Ovary (tissue), 9 donors: ENCODE measurements around the gene KCNMA1. TPM values are rescaled to one million over a fixed set of nuclear protein-coding genes. Genes with fewer than 3 reads are reported as not detected.

Source experiments
- DNase-seq, 5 donors: peaks; one replicate each; pipeline ENCODE4 v3.0.0-alpha.2; 2019 to 2020
- H3K27ac ChIP-seq, 2 donors: fragments of 200-600 bp; one replicate each; pipeline versions ENCODE4 v1.5.1 to v1.8.0; 2019 to 2022
- H3K27me3 ChIP-seq: fragments of 200-600 bp; one replicate; pipeline ENCODE4 v1.8.0; 2022
- H3K36me3 ChIP-seq: fragments of 200-600 bp; sonication (generic); one replicate; pipeline ENCODE4 v1.5.1; 2019
- H3K4me1 ChIP-seq: one replicate; pipeline ENCODE4 v1.8.1; 2013; ENCODE audit warnings: mild to moderate bottlenecking, moderate library complexity; ENCODE audit not compliant: insufficient read depth
- H3K4me3 ChIP-seq: fragments of 200-600 bp; sonication (generic); one replicate; pipeline ENCODE4 v1.5.1; 2017
- H3K9me3 ChIP-seq, 2 donors: fragments of 200-600 bp in 1 of 2; sonication (generic) in 1 of 2; one replicate each; pipeline versions ENCODE4 v1.5.1 to v1.8.1; 2013 to 2019; ENCODE audit warnings: mild to moderate bottlenecking in 1 of 2, moderate library complexity in 1 of 2
- CTCF ChIP-seq, 3 donors: fragments of 450-650 bp in 2 of 3; fragments of 200-600 bp in 1 of 3; IDR thresholded peaks; one replicate each; pipeline versions ENCODE4 v1.5.1 to v1.8.0; 2016 to 2022; ENCODE audit warnings: antibody characterized with exemption in 3 of 3, mild to moderate bottlenecking in 1 of 3
- EP300 ChIP-seq: sonication (generic); formaldehyde crosslinking; IDR thresholded peaks from one replicate; pipeline ENCODE4 v1.6.1; 2017; ENCODE audit warnings: antibody characterized with exemption
- POLR2A ChIP-seq: fragments of 450-650 bp; IDR thresholded peaks from one replicate; pipeline ENCODE4 v1.6.1; 2017; ENCODE audit warnings: antibody characterized with exemption, mild to moderate bottlenecking, moderate library complexity
- WGBS, 3 donors: extraction: QIAGEN DNeasy Blood & Tissue Kit in 1 of 3; methylation state at CpG; one replicate each; pipeline versions ENCODE4 v1.1.5 to v1.1.7; 2013 to 2017; 5-methylcytosine and 5-hydroxymethylcytosine counted together
- intact Hi-C, 4 donors: fragments of 100-400 bp; cut with DNase I; formaldehyde crosslinking; loops; one replicate each; pipeline versions ENCODE4 v1.11.0 to v1.15.1; 2022 to 2023
- polyA plus RNA-seq, 2 donors: library from polyadenylated mRNA; stranded (reverse); fragments of 200-250 nt in 1 of 2; fragments of 350-450 nt in 1 of 2; fragmentation: Illumina TruSeq in 1 of 2; extraction: RNeasy Lipid Tissue Mini Kit (QIAGEN cat#74804) in 1 of 2; gene quantifications; one replicate each; pipeline ENCODE4 v1.2.3, GENCODE V29; 2013 to 2014
- total RNA-seq, 7 donors: library from RNA; depleted of rRNA in 2 of 7; stranded (reverse); fragments of >200 nt in 2 of 7; fragmentation: NEBNext Ultra II Directional in 3 of 7; extraction: Animal tissue kit (Norgen Biotek cat#: 25700) in 3 of 7; gene quantifications; one replicate each; pipeline versions ENCODE4 v1.1.0 to v1.2.4, GENCODE V29; 2016 to 2023
- donor health status: DM: no; HTN: no; CAD: no; lungs with moderate emphysema.
- donor health status: DM: no; HTN: no; CAD: no.
- donor health status: Bipolar disorder and iron deficiency.
- donor health status: DM: yes; HTN: yes; CAD: no.
- donor health status: DM: no; HTN: no; CAD: no.
- donor health status: DM: yes; HTN: yes; CAD: no.

The KCNMA1 gene
- total and polyA plus RNA-seq, 9 donors = 7.0 to 83.8 (median 25.1) TPM

- DNase-seq = no peak
- TF ChIP-seq EP300 (no peak), CTCF (IDR thresholded peaks at IDR 0.05) (no peak), POLR2A (no peak)
- H3K27ac ChIP-seq = no peak overlapping the region
- no peak overlapping the region for H3K4me3 ChIP-seq
- intact Hi-C loops = loop anchor here (5.0 to 10.0 kb wide), 5 partner anchors 218 to 252 kb away; partner anchors contain the start of gene KCNMA1 (in 2 of the 4)
- H3K4me1 ChIP-seq = peaks cover 12% of the 10 kb centered on the region
- H3K36me3 ChIP-seq = no peaks in the 10 kb centered on the region
- 62 to 81% (median 75%) methylated on average over 6 of the region's 6 CpGs for WGBS, 3 donors
- no peaks in the 10 kb centered on the region for H3K9me3 ChIP-seq
- H3K27me3 ChIP-seq = no peaks in the 10 kb centered on the region
These were observed 244.8 kb downstream of the KCNMA1 start for GRCh38 chr10:77392851-77393250.

- H3K4me3 ChIP-seq = no peak overlapping the region
- no peaks in the 10 kb centered on the region for H3K9me3 ChIP-seq
- WGBS, 3 donors = 81 to 90% (median 83%) methylated on average over 2 of the region's 2 CpGs
- no peak for DNase-seq
- no peak overlapping the region for H3K27ac ChIP-seq
- H3K27me3 ChIP-seq = no peaks in the 10 kb centered on the region
- peaks cover 15% of the 10 kb centered on the region for H3K4me1 ChIP-seq
- intact Hi-C loops = loop anchor here (5.0 to 10.0 kb wide), 5 partner anchors 217 to 253 kb away; partner anchors contain the start of gene KCNMA1 (in 2 of the 4)
- H3K36me3 ChIP-seq = no peaks in the 10 kb centered on the region
- TF ChIP-seq CTCF (IDR thresholded peaks at IDR 0.05) (no peak), POLR2A (no peak), EP300 (no peak)
These were observed 245.3 kb downstream of the KCNMA1 start for GRCh38 chr10:77392236-77392721.

- no peaks in the 10 kb centered on the region for H3K36me3 ChIP-seq
- H3K27ac ChIP-seq = no peak overlapping the region
- TF ChIP-seq CTCF (IDR thresholded peaks at IDR 0.05) (peak in 1 of 3 donors; percentile 36), EP300 (no peak)
- no peak overlapping the region for H3K4me3 ChIP-seq
- no peaks in the 10 kb centered on the region for H3K27me3 ChIP-seq
- H3K4me1 ChIP-seq = peaks cover 19% of the 10 kb centered on the region
- 26 to 39% (median 27%) methylated on average over 12 of the region's 12 CpGs for WGBS, 3 donors
- intact Hi-C loops = loop anchor here (5.0 to 10.0 kb wide), 5 partner anchors 217 to 253 kb away; partner anchors contain the start of gene KCNMA1 (in 2 of the 4)
- DNase-seq = peak; percentile 75 to 86 (median 77)
- no peaks in the 10 kb centered on the region for H3K9me3 ChIP-seq
These were observed 245.9 kb downstream of the KCNMA1 start for GRCh38 chr10:77391605-77392235.

- intact Hi-C loops = loop anchor here (5.0 to 10.0 kb wide), 5 partner anchors 216 to 254 kb away; partner anchors contain the start of gene KCNMA1 (in 2 of the 4)
- H3K4me1 ChIP-seq = peaks cover 19% of the 10 kb centered on the region
- TF ChIP-seq POLR2A (no peak), EP300 (no peak), CTCF (IDR thresholded peaks at IDR 0.05) (no peak)
These were observed 247.1 kb downstream of the KCNMA1 start for GRCh38 chr10:77390481-77390891.

More at GRCh38 chr10:77390481-77390891, 247.1 kb downstream of the KCNMA1 start:
- no peak for DNase-seq
- no peak overlapping the region for H3K27ac ChIP-seq
- H3K27me3 ChIP-seq = no peaks in the 10 kb centered on the region
- no peak overlapping the region for H3K4me3 ChIP-seq
- WGBS, 3 donors = 18 to 39% (median 22%) methylated on average over 2 of the region's 2 CpGs
- no peaks in the 10 kb centered on the region for H3K36me3 ChIP-seq
- no peaks in the 10 kb centered on the region for H3K9me3 ChIP-seq
